Activated gamma-delta T cell treated with Interleukin-2 at 50 U/mL for 16 hours (primary cell): ENCODE measurements around the gene QKI.
"Not testable (repeated sequence)": the region's sequence is repeated elsewhere in the genome, so short reads cannot be mapped to it uniquely, and the experiment has no call there.

Experiments
- DNase-seq: peaks from one replicate; pipeline ENCODE4 v3.0.0-alpha.2; 2020

Gene QKI

DNA sequence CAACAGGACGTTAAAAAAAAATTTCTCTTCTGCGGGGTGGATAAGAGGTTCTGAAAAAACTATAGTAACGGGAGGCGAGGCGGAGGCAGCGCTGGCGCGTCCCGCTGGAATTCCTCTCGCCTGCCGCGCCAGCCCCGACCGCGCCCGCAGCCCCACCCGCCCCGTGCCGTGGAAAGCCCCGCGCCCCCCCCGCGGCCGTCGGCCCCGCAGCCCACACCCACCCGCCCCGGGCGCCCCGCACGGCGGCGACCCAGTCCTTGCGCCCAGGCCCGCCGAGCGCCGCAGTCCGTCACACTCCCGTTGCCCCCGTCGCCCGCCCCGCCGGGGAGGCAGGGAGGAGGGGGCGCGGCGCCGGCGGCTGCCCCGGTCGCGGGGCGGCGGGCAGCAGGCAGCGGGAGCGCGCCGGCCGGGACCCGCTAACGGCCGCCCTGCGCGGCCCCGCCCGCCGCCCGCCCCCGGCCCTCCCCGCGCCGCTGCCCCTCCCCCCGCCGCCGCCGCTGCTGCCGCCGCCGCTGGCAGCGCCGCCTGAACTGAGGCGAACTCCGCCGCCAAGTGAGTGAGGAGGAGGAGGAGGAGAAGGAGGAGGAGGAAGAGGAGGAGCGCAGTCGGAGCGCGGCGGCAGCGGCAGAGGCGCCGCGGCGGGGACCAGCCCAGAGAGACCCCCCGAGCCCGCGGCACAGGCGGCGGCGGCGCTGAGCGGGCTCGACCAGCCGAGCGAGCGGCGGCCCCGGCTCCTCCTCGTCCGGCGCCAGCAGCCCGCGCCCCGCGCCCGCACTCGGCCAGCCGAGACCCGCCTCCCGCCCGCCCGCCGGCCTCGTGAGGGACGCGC is at the start of gene QKI:
TSS of gene QKI (plus strand) at position 602 of the 829 bp plus-strand sequence. CDS start 476 bp downstream, outside the sequence.
- peak; percentile 75 for DNase-seq

DNA sequence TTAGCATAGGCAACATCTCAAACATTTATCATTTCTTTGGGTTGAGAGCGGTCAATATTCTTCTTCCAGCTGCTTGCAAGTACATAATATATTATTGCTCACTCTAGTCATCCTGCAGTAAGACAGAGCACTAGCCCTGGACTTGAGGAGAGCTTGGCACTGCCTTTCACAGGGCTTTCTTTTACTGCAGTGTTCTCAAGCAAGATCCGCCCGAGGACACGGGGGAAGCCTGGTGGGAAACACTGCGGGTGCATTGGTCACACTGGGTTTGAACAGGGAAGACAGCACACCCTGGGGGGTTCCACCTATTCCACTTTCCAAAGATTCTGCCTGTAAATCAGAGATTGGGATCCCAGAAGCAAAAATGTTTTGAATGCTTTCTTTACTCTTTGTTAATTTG is 48.2 kb upstream of the QKI start:
- no peak for DNase-seq

GRCh38 chr6:163367497-163368183 is 46.9 kb upstream of the QKI start:
- no peak for DNase-seq

- no peak for DNase-seq
Measured at GRCh38 chr6:163369141-163369540, 45.4 kb upstream of the QKI start.

DNA sequence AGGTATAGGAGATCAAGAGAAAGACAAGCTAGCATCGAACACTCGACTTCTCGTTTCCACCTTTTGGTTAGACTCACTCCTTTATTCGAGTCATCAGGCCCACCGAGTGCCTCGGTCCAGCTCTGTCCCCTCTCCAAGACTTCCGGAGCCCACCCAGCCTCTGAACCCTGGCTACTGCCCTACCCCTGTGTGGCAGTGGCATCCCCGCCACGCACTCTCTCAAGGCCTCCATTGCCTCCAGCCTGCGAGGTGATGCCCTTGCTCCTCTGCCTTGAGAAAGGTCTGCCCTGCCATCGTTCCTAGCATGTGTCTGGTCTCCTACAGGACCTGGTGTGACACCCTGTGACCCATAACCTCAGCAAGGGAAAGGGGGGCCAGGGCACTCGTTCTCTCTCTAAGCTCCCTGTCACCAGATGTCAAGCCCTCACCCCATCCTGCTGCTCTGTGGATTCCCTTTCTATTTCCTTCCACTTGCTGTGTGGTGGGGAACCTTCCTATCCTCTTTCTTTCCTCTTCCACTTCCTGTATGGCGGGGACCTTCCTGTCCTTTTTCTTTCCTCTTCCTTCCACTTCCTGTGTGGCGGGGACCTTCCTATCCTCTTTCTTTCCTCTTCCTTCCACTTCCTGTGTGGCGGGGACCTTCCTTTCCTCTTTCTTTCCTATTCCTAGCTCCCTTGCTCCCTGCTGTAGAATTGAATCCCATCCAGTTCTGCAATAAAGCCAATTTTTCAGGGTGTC is 44.7 kb upstream of the QKI start:
- DNase-seq, result no peak

- DNase-seq, result no peak
Measured at GRCh38 chr6:163370464-163371117, 43.9 kb upstream of the QKI start.

DNA sequence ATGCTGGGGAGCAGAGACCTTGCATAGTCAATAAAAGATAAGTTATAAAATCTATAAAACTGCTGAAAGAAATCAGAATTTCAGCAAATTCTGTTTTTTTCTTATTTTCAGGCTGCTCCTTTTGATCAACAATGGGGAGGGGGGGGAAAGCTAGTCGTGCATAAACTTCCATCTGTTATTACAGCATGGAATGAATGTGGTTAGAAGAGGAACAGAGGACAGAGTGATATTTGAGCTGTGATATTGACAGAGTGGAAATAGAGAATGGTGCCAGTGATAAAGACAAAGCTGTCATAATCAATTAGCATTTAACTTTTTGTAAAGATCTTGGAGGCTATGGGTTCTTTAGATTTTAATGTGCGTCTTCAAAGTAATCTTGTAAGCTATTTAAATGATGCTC is 43.4 kb upstream of the QKI start:
- DNase-seq, result no peak

DNA sequence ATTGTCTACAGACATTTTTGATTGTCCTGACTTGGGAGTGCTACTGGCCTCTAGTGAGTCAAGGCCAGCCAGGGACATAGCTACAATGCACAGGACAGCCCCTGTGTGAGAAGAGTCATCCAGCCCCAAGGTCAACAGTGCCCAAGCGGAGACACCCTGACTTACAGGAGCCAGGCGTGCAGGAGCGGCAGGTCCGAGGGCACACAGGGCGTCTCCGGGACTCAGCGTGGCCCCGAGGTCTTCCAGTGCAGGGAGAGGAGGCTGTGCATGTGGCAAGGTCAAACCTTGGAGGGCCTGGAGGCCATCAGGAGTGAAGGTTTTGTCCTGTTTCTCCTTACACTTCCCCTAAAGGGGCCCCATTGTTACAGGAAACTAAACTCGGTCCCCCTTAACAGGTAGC is 41.3 kb upstream of the QKI start:
- DNase-seq, result no peak

- DNase-seq, result no peak
Measured at GRCh38 chr6:163375361-163375760, 39.2 kb upstream of the QKI start.

DNA sequence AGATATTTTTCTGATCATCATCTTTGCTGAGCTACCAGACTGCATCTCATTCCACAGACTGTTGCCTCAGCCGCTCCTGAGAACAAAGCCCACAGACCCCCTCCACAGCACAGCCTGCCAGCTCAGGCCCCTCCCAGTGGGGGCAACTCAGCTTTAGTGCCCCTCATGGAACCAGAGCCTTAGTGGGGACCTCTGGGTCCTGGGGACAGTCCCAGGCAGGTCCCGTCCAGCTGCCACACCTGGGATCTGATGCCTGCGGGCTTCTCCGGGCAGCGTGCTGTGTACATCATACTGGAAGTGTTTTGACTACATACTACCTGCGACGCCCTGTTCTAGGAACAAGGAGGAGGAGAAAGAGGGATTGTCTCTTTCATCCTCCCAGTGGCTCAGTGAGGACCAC is 38.3 kb upstream of the QKI start:
- DNase-seq, result no peak

DNA sequence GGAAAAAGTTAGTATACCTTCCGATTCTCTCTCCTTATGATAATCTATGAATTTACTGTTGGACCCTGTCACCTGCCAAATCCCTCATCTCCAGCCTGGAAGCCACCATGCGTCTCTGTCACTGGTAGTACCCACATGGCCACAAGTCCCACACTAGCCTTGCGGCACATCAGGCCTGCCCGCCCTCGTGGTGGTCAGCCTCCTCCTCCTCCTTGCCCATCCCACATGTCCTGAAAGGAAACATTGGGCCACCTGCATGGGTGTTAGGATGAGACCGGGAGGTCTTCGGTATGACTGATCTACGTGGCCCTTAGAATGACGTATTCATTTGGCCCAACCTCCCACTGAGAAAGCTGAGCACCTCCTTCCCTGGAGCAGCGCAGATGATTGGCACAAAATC is 37.0 kb upstream of the QKI start:
- no peak for DNase-seq

DNA sequence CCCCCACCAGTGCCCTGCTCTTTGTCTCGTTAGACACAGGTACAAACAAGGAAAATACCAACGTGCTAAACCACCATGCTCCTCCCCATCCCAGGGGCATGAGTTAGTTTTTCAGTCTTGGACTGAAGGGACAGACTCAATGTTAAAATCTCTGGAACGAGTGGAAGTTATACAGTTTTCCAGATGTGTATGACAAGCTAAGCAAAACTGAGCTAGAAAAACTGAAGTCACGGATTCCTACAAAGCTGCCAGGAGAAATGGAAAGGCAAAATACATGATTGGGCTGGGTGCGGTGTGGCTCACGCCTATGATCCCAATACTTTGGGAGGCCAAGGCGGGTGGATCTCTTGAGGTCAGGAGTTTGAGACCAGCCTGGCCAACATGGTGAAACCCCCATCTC is 34.3 kb upstream of the QKI start:
- DNase-seq, result no peak

DNA sequence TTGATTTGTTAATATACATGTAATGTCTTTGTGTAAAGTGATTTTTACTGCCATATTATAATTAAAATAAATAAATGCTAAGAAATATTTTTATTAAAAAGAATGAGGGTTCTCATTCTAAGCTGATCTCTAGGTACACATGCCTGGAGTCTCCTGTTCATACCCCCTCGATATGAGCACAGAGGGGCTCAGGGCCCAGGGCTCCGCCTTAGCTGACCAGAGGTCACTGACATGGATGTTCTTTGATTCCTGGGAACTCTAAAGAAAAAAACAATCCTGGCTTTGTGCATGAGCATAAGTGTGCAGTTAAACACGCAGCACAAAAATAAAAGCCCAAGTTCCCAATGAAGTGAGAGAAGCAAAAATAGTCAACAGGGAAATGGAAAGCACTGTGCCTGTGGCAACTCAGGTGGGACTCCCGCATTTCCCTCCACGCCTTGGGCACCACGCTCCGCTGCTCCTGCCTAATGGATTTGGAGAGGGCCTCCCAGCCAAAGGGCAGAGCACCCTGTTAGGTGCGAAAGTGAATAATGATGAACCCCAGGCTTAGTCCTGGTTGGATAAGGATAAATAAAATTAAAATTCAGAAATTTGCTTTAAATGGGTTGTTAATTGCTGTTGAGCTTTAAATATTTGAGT is 33.3 kb upstream of the QKI start:
- DNase-seq, result no peak

DNA sequence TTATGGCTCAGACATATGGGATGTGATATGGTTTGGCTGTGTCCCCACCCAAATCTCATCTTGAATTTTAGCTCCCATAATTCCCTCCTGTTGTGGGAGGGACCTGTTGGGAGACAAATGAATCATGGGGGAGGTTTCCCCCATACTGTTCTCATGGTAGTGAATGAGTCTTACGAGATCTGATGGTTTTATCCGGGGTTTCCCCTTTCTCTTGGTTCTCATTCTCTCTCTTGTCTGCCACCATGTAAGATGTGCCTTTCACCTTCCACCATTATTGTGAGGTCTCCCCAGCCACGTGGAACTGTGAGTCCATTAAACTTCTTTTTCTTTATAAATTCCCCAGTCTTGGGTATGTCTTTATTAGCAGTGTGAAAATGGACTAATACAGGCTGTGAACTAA is 31.1 kb upstream of the QKI start:
- not testable (repeated sequence) for DNase-seq

- no peak for DNase-seq
Measured at GRCh38 chr6:163383912-163384311, 30.6 kb upstream of the QKI start.

DNA sequence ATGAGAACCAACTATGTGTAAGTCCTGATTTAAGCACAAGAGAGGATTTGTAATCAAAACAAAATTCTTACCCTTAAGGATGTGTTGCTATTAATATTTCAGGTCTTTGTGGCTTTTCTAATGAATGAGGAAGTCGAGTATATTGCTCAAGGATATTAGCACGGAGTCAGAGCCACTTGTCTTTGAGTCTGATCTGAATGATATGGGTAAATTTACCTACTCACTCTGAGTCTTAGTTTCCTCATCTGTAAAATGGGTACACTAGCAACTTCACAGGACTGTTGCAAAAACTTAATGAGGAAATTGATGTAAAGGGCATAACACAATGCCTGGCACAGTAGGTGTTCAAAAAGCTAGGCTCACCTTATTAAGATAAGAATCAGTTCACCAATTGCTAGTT is 30.0 kb upstream of the QKI start:
- no peak for DNase-seq

- DNase-seq, result not testable (repeated sequence)
Measured at GRCh38 chr6:163385503-163385902, 29.0 kb upstream of the QKI start.

GRCh38 chr6:163386329-163386908 is 28.1 kb upstream of the QKI start:
- no peak for DNase-seq

- DNase-seq, result no peak
Measured at GRCh38 chr6:163387317-163387716, 27.2 kb upstream of the QKI start.

GRCh38 chr6:163389354-163389753 is 25.2 kb upstream of the QKI start:
- DNase-seq, result no peak

- DNase-seq, result no peak
Measured at GRCh38 chr6:163390770-163391169, 23.7 kb upstream of the QKI start.

GRCh38 chr6:163391985-163392384 is 22.5 kb upstream of the QKI start:
- no peak for DNase-seq
